WI38 (cell line): ENCODE measurements around the gene UBE2Q2.

Experiments used
- H3K4me3 ChIP-seq: 2 replicates; pipeline ENCODE4 v1.5.1; 2011; ENCODE audit warnings: low read depth, mild to moderate bottlenecking, control low read depth, low read length
- TF ChIP-seq, protein P1 (sequence below): IDR thresholded peaks from 2 replicates; pipeline ENCODE4 v1.5.1; 2012; ENCODE audit warnings: low read depth, mild to moderate bottlenecking, control low read depth, low read length

Gene UBE2Q2

DNA sequence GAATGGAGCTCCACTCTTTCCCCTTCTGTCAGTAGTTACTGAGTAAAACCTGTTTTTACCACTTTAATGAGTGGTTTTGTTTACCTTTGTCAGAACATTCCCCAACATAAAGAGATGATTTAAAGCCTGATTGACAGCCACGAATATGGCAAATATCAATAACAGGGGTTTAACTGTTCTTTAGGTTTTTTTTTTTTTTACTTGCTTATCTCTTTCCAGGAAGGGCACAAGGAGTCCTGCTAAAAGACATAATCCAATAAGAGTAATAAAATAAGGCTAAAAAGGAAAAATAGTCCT, 11.5 kb upstream of the UBE2Q2 start:
- no peak overlapping the region for H3K4me3 ChIP-seq
- TF ChIP-seq, protein P1, sequence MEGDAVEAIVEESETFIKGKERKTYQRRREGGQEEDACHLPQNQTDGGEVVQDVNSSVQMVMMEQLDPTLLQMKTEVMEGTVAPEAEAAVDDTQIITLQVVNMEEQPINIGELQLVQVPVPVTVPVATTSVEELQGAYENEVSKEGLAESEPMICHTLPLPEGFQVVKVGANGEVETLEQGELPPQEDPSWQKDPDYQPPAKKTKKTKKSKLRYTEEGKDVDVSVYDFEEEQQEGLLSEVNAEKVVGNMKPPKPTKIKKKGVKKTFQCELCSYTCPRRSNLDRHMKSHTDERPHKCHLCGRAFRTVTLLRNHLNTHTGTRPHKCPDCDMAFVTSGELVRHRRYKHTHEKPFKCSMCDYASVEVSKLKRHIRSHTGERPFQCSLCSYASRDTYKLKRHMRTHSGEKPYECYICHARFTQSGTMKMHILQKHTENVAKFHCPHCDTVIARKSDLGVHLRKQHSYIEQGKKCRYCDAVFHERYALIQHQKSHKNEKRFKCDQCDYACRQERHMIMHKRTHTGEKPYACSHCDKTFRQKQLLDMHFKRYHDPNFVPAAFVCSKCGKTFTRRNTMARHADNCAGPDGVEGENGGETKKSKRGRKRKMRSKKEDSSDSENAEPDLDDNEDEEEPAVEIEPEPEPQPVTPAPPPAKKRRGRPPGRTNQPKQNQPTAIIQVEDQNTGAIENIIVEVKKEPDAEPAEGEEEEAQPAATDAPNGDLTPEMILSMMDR = no peak

DNA sequence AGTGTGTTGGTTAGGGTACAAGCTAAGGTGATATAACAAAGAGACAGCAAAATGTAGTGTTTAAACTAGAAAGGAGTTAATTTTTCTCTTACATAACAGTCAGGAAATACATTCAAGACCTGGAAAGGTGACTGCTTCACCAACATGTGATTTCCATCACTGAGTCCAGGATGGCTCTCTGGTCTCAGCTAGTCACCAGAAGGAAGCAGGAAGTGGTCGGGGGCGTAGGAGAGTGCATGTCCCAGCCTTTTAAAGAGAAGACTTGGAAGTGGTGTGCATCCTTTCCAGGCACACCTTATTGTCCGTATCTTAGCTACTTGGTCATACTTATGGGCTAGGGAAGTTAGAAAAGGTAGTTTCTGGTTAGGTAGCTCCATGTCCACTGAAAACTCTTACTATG, 11.1 kb upstream of the UBE2Q2 start:
- H3K4me3 ChIP-seq = no peak overlapping the region
- TF ChIP-seq, protein P1 = no peak

DNA sequence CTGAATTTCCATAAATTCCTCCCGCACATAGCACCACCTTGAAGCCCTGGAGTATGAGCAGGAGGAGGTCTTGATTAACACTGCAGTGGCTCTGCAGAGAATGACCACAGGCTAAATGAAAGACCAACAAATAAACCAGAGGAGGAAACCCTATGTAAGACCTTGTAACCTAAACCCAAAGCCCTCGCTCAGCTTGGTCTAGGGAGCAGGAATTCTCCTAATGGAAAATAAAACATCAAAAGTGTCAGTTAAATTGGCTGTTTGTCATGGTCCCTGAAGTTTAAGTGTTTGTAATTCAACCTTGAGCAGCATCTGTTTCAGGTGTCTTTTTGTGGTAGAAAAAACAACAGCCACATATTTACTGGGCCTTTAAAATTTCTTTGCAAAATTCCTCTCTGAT, 9.2 kb upstream of the UBE2Q2 start:
- H3K4me3 ChIP-seq = no peak overlapping the region
- TF ChIP-seq, protein P1 = no peak

DNA sequence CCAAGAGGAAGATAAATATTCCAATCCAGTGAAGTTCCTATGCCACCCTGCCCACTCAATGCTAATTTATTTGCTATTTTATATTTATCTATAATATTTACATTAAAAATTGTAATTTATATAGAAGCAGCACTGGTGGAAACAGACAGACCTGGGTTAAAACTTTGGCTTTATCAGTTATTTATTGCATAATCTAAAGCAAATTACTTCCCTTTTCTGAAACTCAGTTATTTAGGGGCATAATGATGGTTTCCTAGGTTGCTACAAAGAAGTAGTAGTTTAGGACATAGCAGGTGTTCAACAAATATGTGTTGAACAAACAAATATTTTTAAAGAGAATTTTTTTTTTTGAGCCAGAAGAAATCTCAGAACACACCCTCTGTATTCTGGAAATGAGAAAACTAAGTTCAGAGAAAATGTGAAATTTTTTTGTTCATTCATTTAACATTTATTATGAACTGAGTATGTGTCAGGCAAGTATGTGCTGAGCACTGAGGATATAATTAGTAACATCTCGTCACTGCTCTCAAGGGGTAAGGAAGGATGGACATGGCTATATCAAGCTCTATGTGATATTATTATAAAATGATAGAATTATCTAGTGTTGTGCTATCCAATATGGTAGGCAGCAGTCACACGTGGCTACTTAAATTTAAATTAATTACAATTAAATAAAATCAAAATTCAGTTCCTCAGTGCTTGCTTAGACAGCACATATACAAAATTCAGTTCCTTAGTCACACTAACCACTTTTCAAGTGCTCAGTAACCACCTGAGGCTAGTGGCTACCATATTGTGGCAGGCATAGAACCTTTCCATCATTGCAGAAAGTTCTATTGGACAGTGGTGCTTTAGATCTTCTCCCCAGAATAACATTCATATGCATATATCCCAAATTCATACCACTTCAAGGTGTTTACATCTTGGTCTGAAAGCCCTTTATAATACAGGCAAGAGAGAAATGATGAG, 7.0 kb upstream of the UBE2Q2 start:
- TF ChIP-seq, protein P1 = no peak
- H3K4me3 ChIP-seq = no peak overlapping the region

DNA sequence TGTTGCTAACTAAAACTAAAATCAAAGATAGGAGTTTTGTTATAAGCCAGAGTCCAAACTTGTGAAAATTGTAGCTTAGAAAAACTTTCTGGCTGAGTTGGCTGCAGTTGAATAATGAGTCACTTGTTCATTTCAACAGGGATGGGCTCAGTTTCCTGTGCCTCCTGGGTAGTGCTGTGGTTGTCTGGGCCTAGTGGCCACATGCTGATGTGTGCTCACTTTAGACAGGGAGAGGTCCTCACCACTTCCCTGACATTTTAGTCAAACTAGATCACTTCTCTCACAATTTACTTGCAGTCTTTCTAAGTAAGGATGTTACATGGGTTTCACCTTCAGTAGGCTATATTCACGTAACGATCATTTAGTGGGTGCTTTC, 6.3 kb upstream of the UBE2Q2 start:
- no peak overlapping the region for H3K4me3 ChIP-seq
- TF ChIP-seq, protein P1 = no peak

DNA sequence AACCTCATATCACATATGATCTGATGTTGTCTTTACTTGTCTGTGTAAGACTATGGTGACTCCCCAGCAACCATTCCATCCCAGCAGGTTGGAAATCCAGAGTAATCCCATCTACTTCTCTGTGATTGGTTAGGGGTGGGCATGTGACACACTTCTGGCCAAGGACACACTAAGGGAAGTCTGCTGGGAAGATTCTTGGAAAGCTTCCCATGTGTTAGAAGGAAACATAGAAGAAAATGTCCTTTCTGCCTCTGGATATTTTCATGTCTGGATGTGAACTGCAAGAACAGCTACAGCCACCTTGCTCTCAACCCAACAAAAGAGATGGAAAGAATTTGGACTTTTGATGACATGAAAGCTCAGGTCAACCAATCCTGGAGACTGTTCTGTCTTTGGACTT, 2.6 kb upstream of the UBE2Q2 start:
- no peak overlapping the region for H3K4me3 ChIP-seq
- TF ChIP-seq, protein P1 = no peak

DNA sequence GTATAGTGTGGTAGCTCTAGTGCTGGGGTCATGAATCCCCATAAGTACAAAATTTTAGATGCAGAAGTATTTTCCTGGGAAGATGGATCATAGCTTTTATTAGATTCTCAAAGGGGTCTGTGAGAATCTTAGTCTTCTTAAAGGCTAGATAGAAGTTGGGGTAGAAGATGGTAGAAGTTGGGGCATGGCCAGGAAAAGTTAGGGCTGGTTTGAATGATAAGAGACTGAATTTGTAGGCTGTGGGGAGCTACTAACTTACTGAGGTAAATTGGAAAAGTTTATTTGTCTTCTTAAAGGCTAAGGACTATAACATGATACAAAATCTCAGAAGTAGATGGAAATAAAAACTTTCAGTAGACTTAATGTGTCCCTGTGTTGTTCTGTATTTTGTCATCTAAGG, 1.6 kb upstream of the UBE2Q2 start:
- H3K4me3 ChIP-seq = no peak overlapping the region
- TF ChIP-seq, protein P1 = no peak
